Measurements from ENCODE around the gene BMP10.
"Not testable (repeated sequence)": the region's sequence is repeated elsewhere in the genome, so short reads cannot be mapped to it uniquely, and the experiment has no call there.

Gene BMP10

DNA sequence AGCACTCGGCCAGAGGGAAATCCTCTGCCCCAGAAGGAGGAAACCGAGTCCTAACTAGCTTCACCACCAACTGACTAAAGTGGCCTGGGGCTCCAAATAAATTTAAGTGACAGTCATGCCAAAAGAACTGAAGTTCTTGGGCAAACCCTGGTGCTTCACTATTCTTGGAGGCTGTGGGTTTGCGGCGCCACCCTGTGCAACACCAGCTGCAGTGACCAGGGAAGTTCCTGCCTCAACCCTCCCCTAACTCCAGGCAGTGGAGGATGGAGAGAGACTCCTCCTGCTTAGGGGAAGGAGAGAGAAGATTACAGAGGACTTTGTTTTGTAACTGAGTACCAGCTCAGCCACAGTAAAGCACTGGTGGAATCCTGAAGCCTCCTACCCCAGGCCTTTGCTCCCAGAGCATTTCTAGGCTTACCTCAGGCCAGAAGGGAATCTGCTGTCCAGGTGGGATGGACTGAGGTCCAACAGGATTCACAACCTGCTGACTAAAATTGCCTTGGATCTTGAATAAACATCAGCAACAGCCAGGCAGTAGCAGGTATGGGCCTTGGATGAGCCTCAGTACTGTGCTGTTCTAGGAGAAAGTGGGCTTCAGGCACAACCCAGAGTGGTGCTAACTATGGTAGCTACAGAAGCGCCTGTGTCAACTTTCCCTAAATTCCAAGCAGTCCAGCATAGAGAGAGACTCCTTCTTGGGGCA is 29.4 kb upstream of the BMP10 start:
- DNase-seq (ENCODE audit: extremely low read depth in 1 of 2, low read depth in 1 of 2) = no peak

DNA sequence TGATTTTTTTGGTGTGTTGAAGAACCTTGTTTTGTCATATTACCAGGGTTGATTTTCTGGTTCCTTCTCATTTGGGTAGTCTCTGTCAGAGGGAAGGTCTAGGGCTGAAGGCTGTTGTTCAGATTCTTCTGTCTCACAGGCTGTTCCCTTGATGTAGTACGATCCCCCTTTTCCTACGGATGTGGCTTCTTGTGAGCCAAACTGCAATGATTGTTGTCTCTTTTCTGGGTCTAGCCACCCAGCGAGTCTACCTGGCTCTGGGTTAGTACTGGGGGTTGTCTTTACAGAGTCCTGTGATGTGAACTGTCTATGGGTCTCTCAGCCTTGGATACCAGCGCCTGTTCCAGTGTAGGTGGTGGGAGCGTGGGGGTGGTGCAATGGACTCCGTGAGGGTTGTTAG is 24.8 kb upstream of the BMP10 start:
- DNase-seq (ENCODE audit: extremely low read depth in 1 of 2, low read depth in 1 of 2) = not testable (repeated sequence)

DNA sequence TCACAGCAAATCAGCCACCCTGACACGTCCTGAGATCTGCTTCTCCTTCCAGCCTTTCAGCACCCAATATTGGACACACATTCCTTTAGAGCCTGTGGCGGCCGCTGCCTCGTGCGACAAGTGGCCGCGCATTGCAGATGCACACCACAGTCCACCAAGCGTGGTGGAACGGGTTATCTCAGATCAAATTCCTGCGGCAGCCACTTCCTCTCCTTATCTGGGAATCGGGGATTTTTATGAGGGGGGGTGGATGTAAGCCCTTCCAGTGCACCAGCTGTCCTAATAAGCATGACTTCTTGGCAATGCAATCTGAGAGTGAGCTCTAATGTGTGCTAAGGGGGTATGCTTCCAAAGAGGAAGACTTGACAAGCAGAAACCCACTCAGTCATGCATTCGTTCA is 18.3 kb upstream of the BMP10 start:
- no peak for DNase-seq (ENCODE audit: extremely low read depth in 1 of 2, low read depth in 1 of 2)

DNA sequence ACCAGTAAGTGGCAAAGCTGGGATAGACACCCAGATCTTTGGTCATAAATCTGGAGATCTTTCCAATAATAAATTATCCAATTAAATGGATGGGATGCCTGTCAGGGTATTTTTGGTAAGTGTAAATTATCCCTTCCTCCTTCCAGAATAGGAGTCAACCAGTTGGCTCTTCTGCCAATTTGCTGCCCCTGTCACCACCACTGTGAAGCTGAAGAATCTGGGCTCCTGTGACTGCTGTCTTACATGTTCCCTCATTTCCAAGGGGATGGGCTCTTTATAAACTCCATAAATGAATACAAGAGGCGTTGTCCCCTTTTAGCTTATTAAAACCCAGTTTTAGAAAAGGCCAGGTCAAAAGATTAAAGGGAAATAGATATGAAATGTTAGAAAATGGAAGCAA is 17.8 kb upstream of the BMP10 start:
- no peak for DNase-seq (ENCODE audit: extremely low read depth in 1 of 2, low read depth in 1 of 2)

DNA sequence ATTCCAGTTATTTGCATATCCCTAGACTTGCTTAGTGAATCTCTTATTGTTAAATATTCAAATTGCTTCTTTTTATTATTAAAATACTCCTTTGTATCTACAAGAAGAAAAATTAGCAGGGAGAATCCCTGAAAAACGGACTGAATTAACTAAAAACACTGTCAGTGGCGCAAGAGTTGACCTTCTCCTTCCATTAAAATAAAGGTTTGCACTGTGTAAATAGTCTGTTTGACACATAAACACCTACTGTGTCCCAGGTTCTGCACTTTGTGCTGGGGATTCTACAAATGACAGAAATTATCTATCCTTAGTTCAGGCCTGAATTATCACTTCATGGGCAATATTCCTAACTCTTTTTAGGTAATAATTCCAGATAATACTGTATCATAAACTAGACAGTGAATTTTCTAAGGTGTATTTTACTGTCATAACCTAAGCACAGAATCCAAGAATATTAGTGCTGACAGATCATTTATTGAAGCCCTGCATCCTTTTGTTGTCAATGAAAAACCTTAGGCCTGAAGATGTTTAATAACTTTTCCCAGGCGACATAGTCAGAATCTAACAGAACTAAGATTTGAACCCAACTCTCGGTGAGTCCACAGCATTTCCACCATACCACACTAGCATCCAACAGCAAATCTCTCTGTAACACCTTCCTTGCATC is 17.0 kb upstream of the BMP10 start:
- DNase-seq (ENCODE audit: extremely low read depth in 1 of 2, low read depth in 1 of 2) = no peak

DNA sequence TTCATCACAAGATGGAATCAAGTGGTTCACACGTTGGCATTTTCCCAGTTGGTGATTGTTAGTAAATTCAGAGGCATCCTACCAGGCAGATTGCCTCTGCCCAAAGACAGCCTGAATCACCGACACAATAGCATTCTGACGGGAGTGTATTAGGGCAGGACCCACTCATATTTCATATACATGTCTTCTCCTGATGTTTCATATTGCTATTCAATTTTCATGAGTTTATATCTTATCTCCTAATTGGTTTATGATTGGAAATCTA is 14.5 kb upstream of the BMP10 start:
- no peak for DNase-seq (ENCODE audit: extremely low read depth in 1 of 2, low read depth in 1 of 2)

DNA sequence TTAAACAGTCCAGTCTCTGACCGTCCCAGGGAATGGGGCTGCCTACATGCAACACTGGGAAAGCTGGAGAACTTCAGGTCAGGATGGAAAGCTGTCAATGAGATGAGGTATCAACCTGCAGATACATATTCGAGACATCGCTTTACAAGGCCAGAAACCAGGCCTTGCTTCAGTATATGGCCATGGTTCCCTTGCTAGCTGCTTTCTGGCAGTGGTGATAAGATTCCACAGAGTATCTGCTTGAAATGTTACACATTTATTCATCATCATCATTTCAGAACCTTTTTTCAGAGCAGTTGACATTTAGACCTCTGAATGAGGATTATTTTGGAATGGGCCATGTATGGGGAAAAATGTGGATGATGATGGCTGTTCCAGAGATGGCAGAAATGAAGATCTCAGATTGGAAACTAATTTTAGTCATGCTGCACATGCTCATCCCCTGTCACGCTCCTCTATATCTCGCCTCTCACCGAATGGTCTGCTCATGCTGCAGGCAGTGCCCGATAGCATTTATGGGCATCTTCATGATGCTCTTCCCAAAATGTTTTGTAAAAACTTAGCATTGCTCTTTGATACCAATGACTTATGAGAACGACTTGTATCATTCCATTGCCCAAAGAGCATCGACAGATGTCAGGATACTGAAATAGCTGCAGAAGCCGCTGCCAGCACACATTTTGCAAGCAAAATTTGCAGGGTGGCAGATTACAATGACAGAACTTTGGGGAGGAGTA is 14.0 kb upstream of the BMP10 start:
- no peak for DNase-seq (ENCODE audit: extremely low read depth in 1 of 2, low read depth in 1 of 2)

DNA sequence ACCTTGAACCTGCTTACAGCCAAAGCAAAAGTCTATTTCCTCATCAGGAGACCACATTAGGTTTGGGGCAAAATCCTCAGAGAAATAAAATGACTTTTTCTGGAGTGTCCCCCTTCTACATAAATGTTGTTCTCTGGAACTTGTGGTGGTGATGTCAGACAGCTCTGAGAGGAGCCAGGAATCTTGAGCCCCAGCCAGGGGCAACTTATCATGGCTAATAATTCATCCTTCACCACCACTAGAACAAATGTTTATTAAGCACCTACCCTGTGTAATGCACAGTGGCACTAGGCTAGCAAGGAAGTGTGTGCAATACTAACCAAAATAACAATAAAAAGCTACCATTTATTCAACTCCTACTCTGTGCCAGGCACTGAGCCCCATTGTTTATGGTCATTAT is 9.0 kb upstream of the BMP10 start:
- no peak for DNase-seq (ENCODE audit: extremely low read depth in 1 of 2, low read depth in 1 of 2)

DNA sequence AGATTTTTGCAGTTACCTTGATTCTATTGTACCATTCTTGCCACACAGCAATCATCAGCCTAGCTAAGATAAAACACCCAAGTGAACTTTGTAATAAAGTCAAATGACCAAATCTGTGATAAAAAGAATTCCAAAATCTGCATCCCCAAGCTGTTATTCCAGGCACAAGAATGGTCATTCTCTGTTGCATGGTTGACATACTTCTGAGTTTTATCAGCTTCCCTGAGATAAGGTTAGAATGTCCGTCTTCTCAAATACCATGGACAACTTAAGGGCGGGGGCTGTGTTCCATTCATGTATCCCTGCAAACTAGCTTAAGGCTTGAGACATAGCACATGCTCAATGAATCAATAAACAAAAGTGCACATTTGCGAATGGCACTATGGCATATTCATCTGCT is 8.1 kb upstream of the BMP10 start:
- no peak for DNase-seq (ENCODE audit: extremely low read depth in 1 of 2, low read depth in 1 of 2)

DNA sequence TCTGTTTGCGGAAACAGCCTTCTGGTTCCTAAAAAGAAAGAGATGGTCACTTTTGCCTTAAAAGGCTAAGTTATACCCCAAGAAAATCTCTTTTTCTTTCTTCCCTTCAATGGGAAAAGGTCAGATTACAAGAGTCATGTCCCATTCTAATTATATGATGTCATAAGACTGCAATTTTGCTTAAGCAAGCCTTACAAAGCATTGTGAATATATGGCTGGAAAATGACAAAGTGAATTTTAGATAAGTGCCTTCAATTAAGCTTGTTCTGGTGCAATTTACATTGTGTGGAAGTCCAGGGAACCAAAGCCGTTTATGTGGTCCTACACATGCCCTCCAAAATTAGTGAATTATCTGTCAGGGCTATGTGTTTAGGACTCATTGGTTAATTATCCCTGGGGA is 7.6 kb upstream of the BMP10 start:
- DNase-seq (ENCODE audit: extremely low read depth in 1 of 2, low read depth in 1 of 2) = no peak

DNA sequence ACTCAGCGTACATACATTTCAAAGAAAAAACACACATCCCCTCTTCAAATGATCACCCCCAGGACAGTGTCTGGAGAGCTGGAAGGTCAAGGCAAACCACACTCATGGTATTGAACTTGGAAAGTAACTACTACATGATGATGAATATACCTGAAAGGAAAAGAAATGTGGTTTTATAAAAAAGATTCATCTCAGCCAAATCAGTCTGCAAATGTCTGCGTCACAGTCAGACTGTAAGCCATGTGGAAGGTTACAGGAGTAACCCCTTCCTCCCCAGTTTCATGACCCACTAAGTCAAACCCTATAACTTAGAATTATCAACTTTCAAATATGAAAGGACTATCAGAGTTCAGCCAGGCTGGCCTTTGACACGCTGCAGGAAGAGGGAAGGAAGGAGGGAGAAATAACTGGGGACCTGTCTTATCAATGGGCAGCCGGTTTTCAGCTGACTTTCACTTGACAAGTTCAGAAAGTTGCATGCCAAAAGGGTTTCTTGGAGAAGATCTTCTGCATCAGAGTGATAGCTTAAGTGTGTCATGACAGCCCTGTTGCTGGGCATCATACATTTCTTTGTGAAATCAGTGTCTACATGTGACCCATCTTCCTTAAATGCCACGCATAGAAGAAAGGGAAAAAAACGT is 7.0 kb upstream of the BMP10 start:
- DNase-seq (ENCODE audit: extremely low read depth in 1 of 2, low read depth in 1 of 2) = no peak

DNA sequence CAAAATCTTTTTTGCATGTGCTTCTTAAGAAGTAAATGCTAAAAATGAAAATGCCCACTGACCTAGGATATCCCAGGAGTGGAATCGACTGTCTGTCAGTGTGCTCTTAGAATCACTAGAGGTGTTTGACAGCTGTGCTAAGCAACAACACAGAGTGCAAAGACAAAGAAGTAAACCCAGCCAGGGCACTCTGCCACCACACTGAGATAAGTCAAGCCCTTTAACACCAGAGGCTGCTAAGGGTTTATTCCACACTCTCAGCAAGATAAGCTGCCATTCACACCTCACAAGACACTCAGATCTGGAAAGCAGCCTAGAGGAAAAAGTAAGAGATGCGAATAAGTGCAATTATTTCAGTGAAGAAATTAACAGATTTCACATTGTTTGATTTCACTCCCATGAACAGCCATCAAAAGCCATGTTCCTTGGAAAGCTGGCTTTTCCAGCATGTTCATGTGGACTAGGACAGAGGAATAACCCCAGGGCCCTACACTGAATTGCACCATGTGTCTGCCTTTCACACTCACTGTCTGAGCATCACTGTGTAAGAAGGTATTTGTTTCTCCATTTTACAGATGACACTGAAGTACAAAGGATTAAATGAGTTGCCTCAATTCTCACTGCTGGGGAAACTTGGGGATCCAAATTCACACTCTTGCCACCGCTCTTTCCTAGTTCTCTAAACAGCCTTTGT is 6.0 kb upstream of the BMP10 start:
- no peak for DNase-seq (ENCODE audit: extremely low read depth in 1 of 2, low read depth in 1 of 2)

DNA sequence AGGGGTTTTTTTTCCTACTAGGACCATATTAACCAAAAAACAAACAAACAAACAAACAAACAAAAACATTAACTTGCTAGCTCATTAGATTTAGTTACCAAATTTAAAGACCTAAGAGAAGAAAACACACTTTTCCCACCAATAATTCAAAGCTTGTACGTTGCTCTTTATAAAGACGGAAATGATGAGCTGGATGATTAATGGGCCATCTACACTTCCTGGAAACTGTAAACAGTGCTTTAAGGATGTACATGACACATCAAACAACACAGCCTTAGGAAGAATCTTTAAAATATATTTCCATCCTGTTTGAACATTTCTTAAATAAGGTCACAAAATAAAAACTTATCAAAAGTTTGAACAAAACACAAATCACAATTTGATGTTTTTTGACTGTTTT is 982 bp downstream of the BMP10 start:
- DNase-seq (ENCODE audit: extremely low read depth in 1 of 2, low read depth in 1 of 2) = no peak

DNA sequence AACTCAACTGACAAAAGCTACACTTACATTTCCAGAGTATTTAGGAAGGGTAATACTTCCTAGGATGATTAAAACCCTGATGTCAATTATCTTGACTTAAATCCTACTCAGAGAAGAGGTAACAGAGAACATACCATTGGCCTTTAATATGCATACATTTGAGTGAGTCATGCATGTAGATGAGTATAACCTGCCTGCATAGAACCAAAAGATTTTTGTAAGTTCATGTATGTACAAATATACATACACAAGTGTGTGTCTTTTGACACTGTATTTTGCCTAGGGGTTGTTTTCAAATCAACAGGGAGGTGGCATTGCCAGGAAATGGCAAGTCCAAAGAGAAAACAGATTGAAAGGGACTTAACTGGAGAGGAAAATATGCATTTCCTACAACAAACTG is 6.1 kb downstream of the BMP10 start:
- no peak for DNase-seq (ENCODE audit: extremely low read depth in 1 of 2, low read depth in 1 of 2)

DNA sequence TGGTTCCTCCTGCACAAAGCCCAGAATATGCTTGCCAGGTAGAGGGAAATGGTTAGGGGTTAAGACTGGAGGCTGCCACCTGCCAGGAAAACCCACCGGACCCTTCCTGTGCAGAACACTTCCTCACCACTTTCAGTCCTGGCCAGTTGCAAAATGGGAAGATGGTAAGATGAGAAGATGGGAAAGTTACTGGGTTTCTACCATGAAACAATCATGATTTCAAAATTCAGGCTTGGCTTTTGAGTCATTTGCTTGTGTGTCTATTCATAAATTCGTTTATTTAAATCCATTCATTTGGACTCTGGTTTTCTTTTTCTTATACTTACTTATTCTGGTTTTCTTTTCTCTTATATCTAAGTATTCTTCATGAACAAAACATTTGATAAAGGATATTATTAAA is 7.2 kb downstream of the BMP10 start:
- no peak for DNase-seq (ENCODE audit: extremely low read depth in 1 of 2, low read depth in 1 of 2)

DNA sequence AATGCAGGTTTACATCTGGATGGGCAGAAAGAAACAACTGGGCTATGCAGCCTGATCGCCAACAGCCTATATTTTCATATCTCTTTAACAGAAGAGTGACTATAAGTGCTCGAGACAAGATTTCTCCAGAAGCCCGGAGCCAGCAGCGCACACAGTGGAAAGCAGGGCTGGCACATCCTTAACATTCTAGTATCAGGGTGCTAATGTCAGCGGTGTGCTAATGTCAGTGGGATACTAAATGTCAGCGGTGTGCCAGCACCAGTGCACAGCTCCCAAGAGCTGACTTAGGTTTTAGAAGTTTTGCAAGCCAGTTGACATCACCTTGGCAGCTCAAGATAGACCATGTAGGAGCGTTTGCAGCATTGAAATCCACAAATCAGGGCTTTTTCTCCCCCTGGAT is 8.3 kb downstream of the BMP10 start:
- no peak for DNase-seq (ENCODE audit: extremely low read depth in 1 of 2, low read depth in 1 of 2)

DNA sequence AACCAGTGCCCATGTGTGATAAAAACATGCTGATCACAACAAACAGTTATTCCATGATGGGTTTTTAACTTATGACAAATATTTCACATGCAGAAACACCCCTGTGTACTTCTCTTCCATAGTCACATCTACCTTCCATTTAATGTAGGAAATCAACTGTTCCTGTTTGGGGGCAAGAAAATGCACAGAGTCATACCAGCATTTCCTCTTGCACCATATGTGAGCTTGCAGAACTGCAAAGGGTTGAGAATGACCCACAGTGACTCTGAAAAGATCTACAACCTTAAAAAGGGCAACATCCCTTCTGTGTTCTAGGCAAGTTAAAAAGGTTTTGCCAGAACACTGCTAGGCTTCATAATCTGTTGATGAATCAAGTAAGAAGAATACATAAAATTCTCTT is 9.9 kb downstream of the BMP10 start:
- no peak for DNase-seq (ENCODE audit: extremely low read depth in 1 of 2, low read depth in 1 of 2)

DNA sequence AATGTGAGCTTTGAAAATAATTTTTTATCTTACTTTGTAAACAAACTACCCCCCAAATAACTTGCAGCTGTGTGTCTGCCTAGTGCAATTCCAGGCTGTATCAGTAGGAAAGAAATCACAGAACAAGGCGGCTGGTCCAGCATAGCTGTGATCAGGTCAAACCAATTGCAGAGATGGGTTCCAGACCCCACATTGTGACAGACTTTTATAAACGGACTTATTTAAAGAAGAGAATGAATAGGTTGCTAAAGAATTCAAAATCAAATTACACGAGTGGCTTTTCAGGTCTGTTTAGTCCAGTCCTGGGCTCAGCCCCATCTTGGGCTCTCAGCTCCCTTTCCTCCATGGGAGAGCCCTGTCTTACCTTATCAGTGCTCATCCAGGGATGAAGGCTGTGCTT is 11.1 kb downstream of the BMP10 start:
- no peak for DNase-seq (ENCODE audit: extremely low read depth in 1 of 2, low read depth in 1 of 2)

DNA sequence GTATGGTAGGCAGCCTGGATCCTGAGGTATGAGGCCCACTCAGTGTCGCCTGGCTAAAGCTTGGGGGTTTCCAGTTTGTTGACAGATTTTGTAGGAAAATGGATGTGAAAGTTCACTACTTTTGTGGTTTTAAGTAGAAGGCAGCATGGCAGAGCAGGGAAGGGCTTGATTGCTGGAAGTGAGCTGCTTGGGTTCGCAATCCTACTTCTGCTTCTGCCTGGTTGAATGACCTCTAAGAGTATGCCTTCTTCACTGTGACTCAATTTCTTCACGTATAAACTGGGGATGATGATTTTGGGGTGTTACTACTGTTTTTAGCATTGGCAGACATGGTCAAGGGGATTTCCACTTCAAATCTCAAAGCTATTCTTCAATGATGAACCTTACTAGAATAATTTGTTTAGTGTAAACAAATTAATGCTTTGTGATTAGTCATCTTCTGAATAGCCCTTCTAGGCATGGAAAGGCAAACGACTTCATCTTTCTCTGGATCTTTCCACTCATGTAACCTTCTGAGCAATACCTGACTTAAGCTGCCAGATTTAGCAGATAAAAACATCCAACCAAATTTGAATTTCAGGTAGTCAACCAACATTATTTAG is 13.2 kb downstream of the BMP10 start:
- DNase-seq (ENCODE audit: extremely low read depth in 1 of 2, low read depth in 1 of 2) = no peak

DNA sequence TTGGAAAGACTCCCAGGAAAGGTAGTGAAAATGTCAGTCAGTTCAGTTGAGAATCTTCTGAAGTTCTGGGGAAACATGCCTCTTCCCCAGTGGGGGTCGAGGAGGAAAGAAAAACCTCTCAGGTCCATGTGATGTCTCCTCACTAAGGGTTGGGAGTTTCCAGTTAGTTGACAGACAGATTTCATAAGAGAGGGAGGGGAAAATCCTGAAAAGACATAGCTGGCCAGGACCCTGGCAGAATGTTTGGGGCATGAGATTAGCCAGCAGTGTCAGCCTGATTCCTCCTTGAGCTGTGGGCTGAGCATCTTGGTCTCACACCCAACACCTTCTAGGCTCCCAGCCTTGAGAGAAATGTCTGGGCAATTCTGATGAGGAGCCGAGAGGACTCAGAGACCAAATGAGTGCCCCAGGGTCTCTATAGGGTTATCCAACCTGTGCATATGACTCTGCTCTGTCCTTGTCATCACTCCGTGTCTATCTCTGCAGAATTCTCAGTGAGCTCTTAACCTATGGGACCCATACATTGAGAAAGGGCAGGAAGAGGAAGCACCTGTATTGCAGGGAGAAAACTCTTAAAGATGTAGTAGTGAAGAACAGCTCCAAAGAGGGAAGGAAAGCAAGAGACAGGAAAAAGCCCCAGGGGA is 13.9 kb downstream of the BMP10 start:
- DNase-seq (ENCODE audit: extremely low read depth in 1 of 2, low read depth in 1 of 2) = no peak

DNA sequence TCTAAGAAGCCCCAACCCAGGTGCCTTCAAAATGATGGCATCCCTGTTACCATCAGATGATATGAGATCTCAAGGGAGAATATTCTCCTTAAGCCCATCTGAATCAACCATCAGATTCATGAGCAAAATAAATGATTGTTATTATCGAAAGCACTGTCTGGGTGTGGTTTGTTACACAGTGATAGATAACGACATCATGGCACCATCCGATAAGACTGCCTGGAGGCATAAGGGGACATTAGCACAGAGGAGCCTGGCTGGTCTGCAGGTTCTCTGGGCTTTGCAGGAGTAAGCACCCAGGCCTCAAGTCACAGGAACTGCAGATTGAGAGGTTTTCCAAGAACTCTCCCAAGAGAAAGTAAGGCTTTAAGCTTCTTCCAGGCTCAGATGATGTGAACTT is 15.6 kb downstream of the BMP10 start:
- DNase-seq (ENCODE audit: extremely low read depth in 1 of 2, low read depth in 1 of 2) = no peak

Data from stimulated activated CD8-positive, alpha-beta memory T cell treated with anti-CD3 and anti-CD28 coated beads, Interleukin-7, amount 100 ng/mL, for 48 hours (primary cell).